ENCODE data around the gene MCM10. TPM values are rescaled to one million over a fixed set of nuclear protein-coding genes. Genes with fewer than 3 reads are reported as not detected.

The MCM10 gene
- total and polyA plus RNA-seq, 2 experiments from 2014 or later: 38.2 to 43.0 TPM

DNA sequence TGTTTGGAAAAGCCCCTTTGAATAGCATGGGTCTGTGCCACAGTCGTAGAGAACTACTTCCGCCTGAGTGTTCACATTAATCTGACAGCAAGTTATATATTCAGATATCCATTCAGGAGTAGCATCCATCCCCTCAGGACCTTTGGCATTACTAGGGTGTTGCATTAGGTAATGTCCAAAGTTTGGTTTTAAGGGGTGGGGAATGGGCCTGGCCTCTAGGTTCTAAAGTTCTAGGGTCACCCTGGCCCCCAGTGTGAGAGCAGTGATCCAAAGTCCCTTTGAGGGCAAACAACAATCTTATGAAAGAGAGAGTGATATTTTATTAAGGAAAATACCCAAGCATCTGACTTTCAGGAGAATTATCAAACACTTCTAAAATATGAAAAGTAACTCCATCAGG is 12.3 kb downstream of the MCM10 start:
- peaks cover 7% of the 10 kb centered on the region; the same call in 1 of the 2 replicates for H3F3A ChIP-seq (replicated peaks; ENCODE audit: low read depth)
- H3K4me3 ChIP-seq: no peak overlapping the region
- Mint-ChIP-seq H3K4me1 (no peaks in the 10 kb centered on the region), H3K4me3 (no peak overlapping the region), H3K27me3 (ENCODE audit: insufficient read depth, low read depth, poor library complexity) (no peaks in the 10 kb centered on the region), H3K36me3 (ENCODE audit: low read depth) (peaks cover 82% of the 10 kb centered on the region), H3K27ac (no peak overlapping the region), H3K9me3 (no peaks in the 10 kb centered on the region)
- TF ChIP-seq, protein P1, sequence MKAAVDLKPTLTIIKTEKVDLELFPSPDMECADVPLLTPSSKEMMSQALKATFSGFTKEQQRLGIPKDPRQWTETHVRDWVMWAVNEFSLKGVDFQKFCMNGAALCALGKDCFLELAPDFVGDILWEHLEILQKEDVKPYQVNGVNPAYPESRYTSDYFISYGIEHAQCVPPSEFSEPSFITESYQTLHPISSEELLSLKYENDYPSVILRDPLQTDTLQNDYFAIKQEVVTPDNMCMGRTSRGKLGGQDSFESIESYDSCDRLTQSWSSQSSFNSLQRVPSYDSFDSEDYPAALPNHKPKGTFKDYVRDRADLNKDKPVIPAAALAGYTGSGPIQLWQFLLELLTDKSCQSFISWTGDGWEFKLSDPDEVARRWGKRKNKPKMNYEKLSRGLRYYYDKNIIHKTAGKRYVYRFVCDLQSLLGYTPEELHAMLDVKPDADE (IDR thresholded peaks at IDR 0.05): no peak
- TF ChIP-seq JUNB (IDR thresholded peaks at IDR 0.05; ENCODE audit: unreplicated experiment): no peak
- TF ChIP-seq STAT1 (IDR thresholded peaks at IDR 0.05; ENCODE audit: unreplicated experiment): no peak
- TF ChIP-seq, protein P2, sequence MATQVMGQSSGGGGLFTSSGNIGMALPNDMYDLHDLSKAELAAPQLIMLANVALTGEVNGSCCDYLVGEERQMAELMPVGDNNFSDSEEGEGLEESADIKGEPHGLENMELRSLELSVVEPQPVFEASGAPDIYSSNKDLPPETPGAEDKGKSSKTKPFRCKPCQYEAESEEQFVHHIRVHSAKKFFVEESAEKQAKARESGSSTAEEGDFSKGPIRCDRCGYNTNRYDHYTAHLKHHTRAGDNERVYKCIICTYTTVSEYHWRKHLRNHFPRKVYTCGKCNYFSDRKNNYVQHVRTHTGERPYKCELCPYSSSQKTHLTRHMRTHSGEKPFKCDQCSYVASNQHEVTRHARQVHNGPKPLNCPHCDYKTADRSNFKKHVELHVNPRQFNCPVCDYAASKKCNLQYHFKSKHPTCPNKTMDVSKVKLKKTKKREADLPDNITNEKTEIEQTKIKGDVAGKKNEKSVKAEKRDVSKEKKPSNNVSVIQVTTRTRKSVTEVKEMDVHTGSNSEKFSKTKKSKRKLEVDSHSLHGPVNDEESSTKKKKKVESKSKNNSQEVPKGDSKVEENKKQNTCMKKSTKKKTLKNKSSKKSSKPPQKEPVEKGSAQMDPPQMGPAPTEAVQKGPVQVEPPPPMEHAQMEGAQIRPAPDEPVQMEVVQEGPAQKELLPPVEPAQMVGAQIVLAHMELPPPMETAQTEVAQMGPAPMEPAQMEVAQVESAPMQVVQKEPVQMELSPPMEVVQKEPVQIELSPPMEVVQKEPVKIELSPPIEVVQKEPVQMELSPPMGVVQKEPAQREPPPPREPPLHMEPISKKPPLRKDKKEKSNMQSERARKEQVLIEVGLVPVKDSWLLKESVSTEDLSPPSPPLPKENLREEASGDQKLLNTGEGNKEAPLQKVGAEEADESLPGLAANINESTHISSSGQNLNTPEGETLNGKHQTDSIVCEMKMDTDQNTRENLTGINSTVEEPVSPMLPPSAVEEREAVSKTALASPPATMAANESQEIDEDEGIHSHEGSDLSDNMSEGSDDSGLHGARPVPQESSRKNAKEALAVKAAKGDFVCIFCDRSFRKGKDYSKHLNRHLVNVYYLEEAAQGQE (IDR thresholded peaks at IDR 0.05; ENCODE audit: unreplicated experiment): no peak
- no peak for TF ChIP-seq ZNF114 (CRISPR knock-in tag; IDR thresholded peaks at IDR 0.05)
- TF ChIP-seq, protein P3, sequence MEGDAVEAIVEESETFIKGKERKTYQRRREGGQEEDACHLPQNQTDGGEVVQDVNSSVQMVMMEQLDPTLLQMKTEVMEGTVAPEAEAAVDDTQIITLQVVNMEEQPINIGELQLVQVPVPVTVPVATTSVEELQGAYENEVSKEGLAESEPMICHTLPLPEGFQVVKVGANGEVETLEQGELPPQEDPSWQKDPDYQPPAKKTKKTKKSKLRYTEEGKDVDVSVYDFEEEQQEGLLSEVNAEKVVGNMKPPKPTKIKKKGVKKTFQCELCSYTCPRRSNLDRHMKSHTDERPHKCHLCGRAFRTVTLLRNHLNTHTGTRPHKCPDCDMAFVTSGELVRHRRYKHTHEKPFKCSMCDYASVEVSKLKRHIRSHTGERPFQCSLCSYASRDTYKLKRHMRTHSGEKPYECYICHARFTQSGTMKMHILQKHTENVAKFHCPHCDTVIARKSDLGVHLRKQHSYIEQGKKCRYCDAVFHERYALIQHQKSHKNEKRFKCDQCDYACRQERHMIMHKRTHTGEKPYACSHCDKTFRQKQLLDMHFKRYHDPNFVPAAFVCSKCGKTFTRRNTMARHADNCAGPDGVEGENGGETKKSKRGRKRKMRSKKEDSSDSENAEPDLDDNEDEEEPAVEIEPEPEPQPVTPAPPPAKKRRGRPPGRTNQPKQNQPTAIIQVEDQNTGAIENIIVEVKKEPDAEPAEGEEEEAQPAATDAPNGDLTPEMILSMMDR (conservative IDR thresholded peaks at IDR 0.05; ENCODE audit: low read depth in 2 of 2): no peak
- ATAC-seq (no peak), DNase-seq (ENCODE audit: low spot score) (no peak)
- H4K20me1 ChIP-seq (replicated peaks; ENCODE audit: insufficient read depth): peaks cover 56% of the 10 kb centered on the region
- H3K4me1 ChIP-seq (ENCODE audit: insufficient read depth): no peaks in the 10 kb centered on the region
- H3K27ac ChIP-seq (ENCODE audit: low read depth): no peak overlapping the region
- H3K4me2 ChIP-seq: no peak overlapping the region
- H3K9me2 ChIP-seq (ENCODE audit: insufficient read depth): no peaks in the 10 kb centered on the region
- no peak overlapping the region for H2AFZ ChIP-seq
- H3K27me3 ChIP-seq (ENCODE audit: insufficient read depth): no peaks in the 10 kb centered on the region
- peaks cover 27% of the 10 kb centered on the region for H3K79me2 ChIP-seq (replicated peaks; ENCODE audit: insufficient read depth)
- H3K36me3 ChIP-seq (ENCODE audit: insufficient read depth): peaks cover 58% of the 10 kb centered on the region

DNA sequence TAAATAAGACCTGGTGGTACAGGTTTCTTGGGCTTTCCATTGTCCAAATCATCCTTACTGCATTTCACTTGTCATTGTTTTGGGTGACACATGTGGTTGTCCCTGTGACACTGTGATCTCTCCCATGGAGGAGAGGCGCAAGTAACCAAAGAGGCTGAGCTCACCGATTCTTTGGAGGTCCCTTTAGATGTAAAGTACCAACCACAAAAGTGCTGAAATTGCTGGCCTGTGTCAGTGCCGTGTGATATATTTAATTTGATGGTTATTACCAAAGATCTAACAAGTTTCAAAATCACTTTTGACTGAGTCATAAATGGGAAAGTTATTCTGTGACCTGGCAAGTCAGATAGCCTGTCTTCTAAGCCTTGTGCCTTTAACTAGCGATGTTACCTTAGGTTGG is 19.4 kb downstream of the MCM10 start:
- Mint-ChIP-seq H3K27ac (no peak overlapping the region), H3K36me3 (ENCODE audit: low read depth) (peaks cover 97% of the 10 kb centered on the region), H3K4me1 (no peaks in the 10 kb centered on the region), H3K4me3 (no peak overlapping the region), H3K27me3 (ENCODE audit: insufficient read depth, low read depth, poor library complexity) (no peaks in the 10 kb centered on the region), H3K9me3 (no peaks in the 10 kb centered on the region)
- Histone ChIP-seq H3K27ac (ENCODE audit: low read depth) (no peak overlapping the region), H3K36me3 (ENCODE audit: insufficient read depth) (peaks cover 79% of the 10 kb centered on the region), H3K4me3 (no peak overlapping the region), H3K9me2 (ENCODE audit: insufficient read depth) (no peaks in the 10 kb centered on the region), H3F3A (replicated peaks; ENCODE audit: low read depth) (peaks cover 9% of the 10 kb centered on the region; the same call in 1 of the 2 replicates), H3K4me2 (no peak overlapping the region), H4K20me1 (replicated peaks; ENCODE audit: insufficient read depth) (peaks cover 26% of the 10 kb centered on the region), H3K27me3 (ENCODE audit: insufficient read depth) (no peaks in the 10 kb centered on the region), H3K79me2 (replicated peaks; ENCODE audit: insufficient read depth) (peaks cover 10% of the 10 kb centered on the region), H2AFZ (no peak overlapping the region), H3K4me1 (ENCODE audit: insufficient read depth) (no peaks in the 10 kb centered on the region)
- no peak for ATAC-seq
- TF ChIP-seq, protein P3 (conservative IDR thresholded peaks at IDR 0.05; ENCODE audit: low read depth in 2 of 2): no peak
- TF ChIP-seq EZH2phosphoT487 (IDR thresholded peaks at IDR 0.05; ENCODE audit: unreplicated experiment) (peak; percentile 15), EZH2 (IDR thresholded peaks at IDR 0.05; ENCODE audit: low read depth, unreplicated experiment) (no peak)
- DNase-seq (ENCODE audit: low spot score): no peak

Data from GM23338 (cell line).